Glutamatergic neuron (in vitro differentiated cells): ENCODE results near the gene ZNF385A. TPM values are rescaled to one million over a fixed set of nuclear protein-coding genes. Genes with fewer than 3 reads are reported as not detected.

Experiments
- DNase-seq: peaks from one replicate; pipeline ENCODE4 v3.0.0; 2022
- H3K27ac Mint-ChIP-seq: one replicate; pipeline ENCODE4 v1.8.0; 2020; ENCODE audit warnings: mild to moderate bottlenecking, mixed read lengths, inconsistent platforms; ENCODE audit not compliant: unreplicated experiment
- H3K27me3 Mint-ChIP-seq: one replicate; pipeline ENCODE4 v1.8.0; 2020; ENCODE audit warnings: mild to moderate bottlenecking, moderate library complexity, mixed read lengths, inconsistent platforms; ENCODE audit not compliant: unreplicated experiment
- H3K36me3 Mint-ChIP-seq: one replicate; pipeline ENCODE4 v1.8.0; 2020; ENCODE audit warnings: mild to moderate bottlenecking, mixed read lengths, inconsistent platforms; ENCODE audit not compliant: unreplicated experiment
- H3K4me1 Mint-ChIP-seq: one replicate; pipeline ENCODE4 v1.8.0; 2020; ENCODE audit warnings: mild to moderate bottlenecking, low read depth, mixed read lengths, inconsistent platforms; ENCODE audit not compliant: unreplicated experiment
- H3K4me3 Mint-ChIP-seq: one replicate; pipeline ENCODE4 v1.8.0; 2020; ENCODE audit warnings: mild to moderate bottlenecking, mixed read lengths, inconsistent platforms; ENCODE audit not compliant: unreplicated experiment
- H3K9me3 Mint-ChIP-seq: one replicate; pipeline ENCODE4 v1.8.0; 2020; ENCODE audit warnings: mild to moderate bottlenecking, moderate library complexity, mixed read lengths, inconsistent platforms; ENCODE audit not compliant: unreplicated experiment
- total RNA-seq: library from RNA; stranded (reverse); fragmentation: NEBNext Ultra II Directional; extraction: Animal tissue kit (Norgen Biotek cat#: 25700); gene quantifications from one replicate; pipeline ENCODE4 v1.2.1, GENCODE V29; 2021; ENCODE audit not compliant: unreplicated experiment
- TF ChIP-seq, protein P1 (sequence below): fragments of 200-600 bp; sonication (generic); IDR thresholded peaks from one replicate; pipeline ENCODE4 v1.5.0; 2021; ENCODE audit not compliant: partially characterized antibody, unreplicated experiment

Gene ZNF385A
- total RNA-seq, 1 donor from 2014 or later = 26.6 TPM

GRCh38 chr12:54398218-54398617 lies 13.7 kb upstream of the ZNF385A start:
- no peaks in the 10 kb centered on the region for H3K36me3 Mint-ChIP-seq
- no peak overlapping the region for H3K27ac Mint-ChIP-seq
- no peak overlapping the region for H3K4me3 Mint-ChIP-seq
- H3K9me3 Mint-ChIP-seq = no peaks in the 10 kb centered on the region
- peaks cover 11% of the 10 kb centered on the region for H3K4me1 Mint-ChIP-seq
- DNase-seq = no peak
- TF ChIP-seq, protein P1, sequence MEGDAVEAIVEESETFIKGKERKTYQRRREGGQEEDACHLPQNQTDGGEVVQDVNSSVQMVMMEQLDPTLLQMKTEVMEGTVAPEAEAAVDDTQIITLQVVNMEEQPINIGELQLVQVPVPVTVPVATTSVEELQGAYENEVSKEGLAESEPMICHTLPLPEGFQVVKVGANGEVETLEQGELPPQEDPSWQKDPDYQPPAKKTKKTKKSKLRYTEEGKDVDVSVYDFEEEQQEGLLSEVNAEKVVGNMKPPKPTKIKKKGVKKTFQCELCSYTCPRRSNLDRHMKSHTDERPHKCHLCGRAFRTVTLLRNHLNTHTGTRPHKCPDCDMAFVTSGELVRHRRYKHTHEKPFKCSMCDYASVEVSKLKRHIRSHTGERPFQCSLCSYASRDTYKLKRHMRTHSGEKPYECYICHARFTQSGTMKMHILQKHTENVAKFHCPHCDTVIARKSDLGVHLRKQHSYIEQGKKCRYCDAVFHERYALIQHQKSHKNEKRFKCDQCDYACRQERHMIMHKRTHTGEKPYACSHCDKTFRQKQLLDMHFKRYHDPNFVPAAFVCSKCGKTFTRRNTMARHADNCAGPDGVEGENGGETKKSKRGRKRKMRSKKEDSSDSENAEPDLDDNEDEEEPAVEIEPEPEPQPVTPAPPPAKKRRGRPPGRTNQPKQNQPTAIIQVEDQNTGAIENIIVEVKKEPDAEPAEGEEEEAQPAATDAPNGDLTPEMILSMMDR = no peak
- peaks cover 16% of the 10 kb centered on the region for H3K27me3 Mint-ChIP-seq

- Mint-ChIP-seq H3K27me3 (peaks cover 16% of the 10 kb centered on the region), H3K4me3 (no peak overlapping the region), H3K27ac (no peak overlapping the region), H3K36me3 (no peaks in the 10 kb centered on the region), H3K4me1 (peaks cover 19% of the 10 kb centered on the region), H3K9me3 (peaks cover 6% of the 10 kb centered on the region)
- DNase-seq = no peak
- TF ChIP-seq, protein P1 = no peak
Observed at GRCh38 chr12:54397157-54397556, 12.6 kb upstream of the ZNF385A start.

DNA sequence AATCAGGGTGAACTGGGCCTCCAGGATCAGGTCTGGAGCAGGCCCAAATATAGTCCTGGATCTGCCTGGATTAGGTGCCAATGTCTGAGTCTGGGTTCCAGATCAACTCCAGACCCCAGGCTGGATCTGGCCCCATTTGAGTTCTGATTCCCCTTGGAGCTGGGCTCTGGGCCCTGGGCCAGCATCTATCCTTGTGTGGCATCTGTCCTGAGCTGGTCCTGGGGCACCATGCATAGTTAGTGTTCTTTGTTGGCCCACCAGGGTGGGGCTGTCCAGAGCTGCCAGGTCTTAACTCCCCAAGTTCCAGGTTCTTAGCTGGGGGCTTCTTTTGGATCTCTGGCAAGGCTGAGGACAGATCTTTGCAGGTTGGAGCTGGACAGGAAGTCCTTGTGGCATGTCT lies 11.0 kb upstream of the ZNF385A start:
- no peak for DNase-seq
- Mint-ChIP-seq H3K4me3 (no peak overlapping the region), H3K36me3 (no peaks in the 10 kb centered on the region), H3K27me3 (peaks cover 6% of the 10 kb centered on the region), H3K27ac (no peak overlapping the region), H3K4me1 (peaks cover 24% of the 10 kb centered on the region), H3K9me3 (peaks cover 6% of the 10 kb centered on the region)
- TF ChIP-seq, protein P1 = no peak

GRCh38 chr12:54394986-54395385 lies 10.5 kb upstream of the ZNF385A start:
- no peak overlapping the region for H3K27ac Mint-ChIP-seq
- H3K9me3 Mint-ChIP-seq = peaks cover 6% of the 10 kb centered on the region
- TF ChIP-seq, protein P1 = no peak
- H3K27me3 Mint-ChIP-seq = peaks cover 5% of the 10 kb centered on the region
- DNase-seq = no peak
- H3K36me3 Mint-ChIP-seq = no peaks in the 10 kb centered on the region
- H3K4me3 Mint-ChIP-seq = no peak overlapping the region
- H3K4me1 Mint-ChIP-seq = peaks cover 24% of the 10 kb centered on the region

GRCh38 chr12:54394281-54394719 lies 9.8 kb upstream of the ZNF385A start:
- peak; percentile 71 for DNase-seq
- Mint-ChIP-seq H3K27me3 (peaks cover 5% of the 10 kb centered on the region), H3K4me3 (peak overlapping the region; percentile 65), H3K9me3 (peaks cover 6% of the 10 kb centered on the region), H3K36me3 (no peaks in the 10 kb centered on the region), H3K4me1 (peaks cover 26% of the 10 kb centered on the region), H3K27ac (peak overlapping the region; percentile 77)
- TF ChIP-seq, protein P1 = peak; percentile 86
